Measurements from ENCODE around the gene TRAF3IP3.

TRAF3IP3 gene

DNA sequence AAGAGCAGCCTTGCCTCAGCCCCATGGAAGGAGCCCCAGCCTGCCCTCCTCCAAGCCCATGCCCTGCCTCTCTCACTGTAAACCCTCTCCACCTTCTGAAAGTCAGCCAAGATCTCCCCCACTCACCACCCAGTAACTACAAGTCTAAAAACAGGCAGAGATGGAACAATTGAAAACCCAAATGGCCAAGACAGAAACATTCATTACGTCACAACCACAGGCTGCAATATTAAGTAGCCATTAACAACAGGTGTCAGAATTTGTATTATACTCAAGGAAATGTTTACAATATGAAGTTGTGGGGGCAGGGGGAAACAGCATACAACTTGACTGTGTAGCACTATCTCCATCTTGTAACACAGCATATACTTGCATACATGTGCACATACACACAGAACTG is 47.7 kb downstream of the TRAF3IP3 start:
- no peak for DNase-seq

- DNase-seq = no peak
Measured at GRCh38 chr1:209805341-209805781, 49.5 kb downstream of the TRAF3IP3 start.

DNA sequence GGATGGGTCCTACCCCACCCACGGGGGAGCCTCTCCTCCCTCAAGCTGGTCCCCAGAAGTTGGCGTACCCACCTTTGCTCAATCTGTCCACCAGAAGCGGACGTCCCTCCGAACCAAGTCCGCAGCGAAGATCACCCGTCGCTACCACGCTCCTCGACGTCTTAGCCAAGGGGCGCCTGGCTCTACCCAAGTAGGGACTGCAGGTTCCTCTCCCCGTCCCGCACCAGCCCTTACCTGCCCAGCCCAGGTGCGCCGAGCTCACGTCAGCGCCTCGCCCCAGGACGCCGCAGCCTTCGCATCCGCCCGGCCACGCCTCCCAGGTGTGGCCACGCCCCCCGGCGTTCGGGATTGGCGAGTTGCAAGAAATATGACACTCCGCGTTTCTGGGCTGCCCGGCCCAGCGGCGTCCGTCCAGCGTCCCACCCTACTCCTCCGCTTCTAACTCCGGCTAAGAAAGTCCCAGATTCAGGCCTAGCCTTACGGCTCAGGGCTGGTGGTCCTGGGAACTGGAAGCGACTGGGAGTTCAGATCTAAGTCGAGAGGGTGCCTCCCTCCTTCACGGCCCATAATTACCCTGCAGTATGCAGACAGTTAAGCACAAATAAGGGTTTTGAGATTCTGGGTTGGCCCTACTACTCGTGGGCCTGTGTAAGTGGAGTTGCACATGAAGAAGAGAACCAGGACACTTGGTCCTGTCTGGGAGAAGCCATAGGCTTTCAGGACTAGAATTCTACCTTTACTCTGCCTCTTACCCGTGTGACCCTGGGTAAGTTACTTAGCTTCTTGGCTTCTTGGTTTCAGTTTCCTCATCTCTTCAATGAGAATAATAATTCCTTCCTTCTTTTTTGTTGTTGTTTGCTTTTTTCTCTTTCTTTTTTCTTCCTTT is 50.3 kb downstream of the TRAF3IP3 start, which contains the start of gene IRF6:
TSS of gene IRF6 (minus strand) at position 268 of the 886 bp plus-strand sequence. CDS start 4,729 bp downstream, outside the sequence.
- peak; percentile 99 for DNase-seq

- no peak for DNase-seq
Measured at GRCh38 chr1:209807509-209807908, 51.7 kb downstream of the TRAF3IP3 start.

- DNase-seq = peak; percentile 98
Measured at GRCh38 chr1:209808059-209808581, 52.3 kb downstream of the TRAF3IP3 start.

GRCh38 chr1:209809611-209810010 is 53.8 kb downstream of the TRAF3IP3 start:
- DNase-seq = no peak

GRCh38 chr1:209810783-209811182 is 54.9 kb downstream of the TRAF3IP3 start:
- DNase-seq = peak; percentile 65

DNA sequence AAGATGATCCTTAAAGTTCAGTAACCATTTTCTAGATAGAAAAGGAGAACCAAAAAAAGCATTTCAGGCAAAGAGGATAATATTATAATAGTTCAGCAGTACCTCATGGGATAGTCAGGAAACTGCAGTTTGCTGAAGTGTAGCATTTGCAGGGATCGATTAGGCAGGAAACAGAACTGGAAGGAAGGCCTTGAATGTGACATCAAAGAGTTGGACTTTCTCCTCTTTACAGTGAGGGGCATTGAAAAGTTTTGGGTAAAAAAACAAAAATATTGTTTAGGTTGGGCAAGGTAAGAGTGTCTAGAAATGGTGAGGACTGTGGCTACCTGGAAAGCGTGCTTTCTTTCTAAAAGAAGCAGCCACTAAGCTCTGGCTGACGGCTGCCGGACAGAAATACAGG is 58.0 kb downstream of the TRAF3IP3 start:
- DNase-seq = no peak

- no peak for DNase-seq
Measured at GRCh38 chr1:209815490-209815889, 59.6 kb downstream of the TRAF3IP3 start.

GRCh38 chr1:209815931-209816341 is 60.1 kb downstream of the TRAF3IP3 start:
- DNase-seq = peak; percentile 62

- no peak for DNase-seq
Measured at GRCh38 chr1:209816923-209817322, 61.1 kb downstream of the TRAF3IP3 start.

GRCh38 chr1:209817691-209818090 is 61.8 kb downstream of the TRAF3IP3 start:
- no peak for DNase-seq

DNA sequence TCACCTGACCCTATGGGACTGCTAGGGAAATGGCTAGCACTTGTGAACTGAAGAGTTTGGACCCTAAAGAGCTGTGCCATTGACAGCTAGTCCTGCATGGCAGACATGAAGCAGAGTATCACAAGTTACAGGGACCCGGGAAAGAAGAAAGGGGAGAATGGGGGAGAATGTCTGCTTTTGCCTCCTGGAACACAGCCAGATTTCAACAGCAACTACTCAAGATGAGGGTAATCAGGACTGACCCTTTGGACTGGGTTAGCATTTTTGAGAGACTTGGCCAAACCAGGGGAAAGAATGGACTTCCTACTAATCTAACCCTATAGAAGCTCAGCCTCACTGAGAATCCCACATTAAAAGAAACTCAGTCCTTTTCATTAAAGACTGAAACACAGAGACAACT is 63.2 kb downstream of the TRAF3IP3 start:
- DNase-seq = no peak

- DNase-seq = no peak
Measured at GRCh38 chr1:209820986-209821385, 65.1 kb downstream of the TRAF3IP3 start.

GRCh38 chr1:209822706-209823105 is 66.9 kb downstream of the TRAF3IP3 start:
- DNase-seq = no peak

GRCh38 chr1:209823143-209824041 is 67.5 kb downstream of the TRAF3IP3 start:
- peak; percentile 86 for DNase-seq

GRCh38 chr1:209825591-209826434 is 70.0 kb downstream of the TRAF3IP3 start:
- DNase-seq = peak; percentile 95

DNA sequence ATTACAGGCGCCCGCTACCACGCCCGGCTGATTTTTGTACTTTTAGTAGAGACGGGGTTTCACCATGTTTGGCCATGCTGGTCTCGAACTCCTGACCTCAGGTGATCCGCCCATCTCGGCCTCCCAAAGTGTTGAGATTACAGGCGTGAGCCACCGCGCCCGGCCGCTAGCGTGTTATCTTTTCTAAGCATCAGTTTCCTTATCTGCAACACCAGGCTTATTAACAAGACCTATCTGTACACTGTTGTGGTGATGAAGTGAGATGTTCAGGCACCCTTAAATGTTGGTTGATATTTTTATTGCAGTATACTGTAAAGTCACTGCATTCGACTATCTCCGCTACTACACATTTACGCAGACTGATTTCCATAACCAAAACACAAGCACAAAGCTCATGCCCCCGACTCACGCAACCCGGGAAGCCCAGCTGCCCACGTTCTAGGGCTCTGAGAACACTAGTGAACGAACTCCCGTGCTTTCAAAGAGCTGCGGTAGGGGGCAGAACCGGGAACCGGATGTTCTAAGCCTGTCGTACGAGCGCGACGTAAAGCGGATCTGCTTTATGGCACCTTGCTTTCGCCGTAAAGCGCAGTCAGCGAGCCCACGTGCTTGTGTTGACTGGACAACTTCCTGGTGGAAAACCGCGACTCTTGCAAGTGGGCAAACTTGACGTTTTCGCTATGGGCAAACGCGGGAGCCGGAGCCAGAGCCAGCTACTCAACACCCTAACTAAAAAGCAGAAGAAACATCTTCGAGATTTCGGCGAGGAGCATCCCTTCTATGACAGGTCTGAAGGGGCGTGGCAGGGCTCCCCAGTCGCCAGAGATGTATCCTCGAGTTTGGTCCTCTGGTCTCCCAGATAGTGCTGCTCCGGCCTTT is 71.8 kb downstream of the TRAF3IP3 start, which contains the start of gene UTP25:
TSS of gene UTP25 (plus strand) at position 589 of the 879 bp plus-strand sequence. CDS start at position 681, 92 bp downstream.
- DNase-seq = peak; percentile 99

- DNase-seq = no peak
Measured at GRCh38 chr1:209829716-209830115, 73.9 kb downstream of the TRAF3IP3 start.

- no peak for DNase-seq
Measured at GRCh38 chr1:209830722-209831121, 74.9 kb downstream of the TRAF3IP3 start.

DNA sequence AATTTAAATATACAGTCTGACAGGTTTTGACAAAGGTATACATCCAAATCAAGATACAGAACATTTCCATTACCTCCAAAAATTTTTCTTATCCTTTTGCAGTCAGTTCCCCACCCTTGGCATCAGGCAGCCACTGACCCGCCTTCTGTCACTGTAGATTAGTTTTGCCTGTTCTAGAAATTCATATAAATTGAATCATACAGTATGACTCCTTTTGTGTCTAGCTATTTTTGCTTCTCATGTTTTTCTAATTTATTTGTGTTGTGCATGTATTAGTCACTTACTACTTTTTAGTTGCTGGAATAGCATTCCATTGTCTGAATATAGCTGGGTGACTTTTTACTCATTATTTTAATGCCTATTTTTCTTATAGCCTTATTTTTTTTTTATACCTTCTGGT is 75.8 kb downstream of the TRAF3IP3 start:
- no peak for DNase-seq

Measured in NCI-H69 (cell line).